ENCODE measurements around the gene GABPB2. TPM values are rescaled to one million over a fixed set of nuclear protein-coding genes. Genes with fewer than 3 reads are reported as not detected.

GABPB2 gene
- total RNA-seq, 1 experiment from 2014 or later, result 6.4 TPM

DNA sequence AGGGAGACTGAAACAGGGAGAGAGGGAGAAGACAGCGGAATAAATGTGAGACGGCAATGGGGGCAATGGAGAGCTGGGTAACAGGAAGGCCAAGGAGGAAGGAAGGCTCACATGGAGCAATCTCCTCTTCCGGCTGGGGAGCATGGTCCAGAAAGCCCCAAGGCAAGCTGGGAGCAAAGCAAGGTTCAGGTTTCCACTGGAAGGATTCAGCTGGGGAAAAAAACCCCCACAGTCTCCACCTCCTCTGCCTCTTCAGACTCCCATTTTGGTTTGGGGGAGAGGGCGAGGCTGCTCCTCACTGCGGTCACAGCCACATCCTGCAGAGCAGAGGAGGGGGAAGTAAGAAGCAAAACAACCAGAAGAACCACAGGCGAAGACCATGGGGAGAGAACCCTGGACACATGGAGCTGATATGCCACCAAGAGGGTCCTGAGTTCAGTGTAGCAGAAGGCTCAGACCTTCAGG is 86.5 kb downstream of the GABPB2 start:
- H3K4me1 ChIP-seq (ENCODE audit: insufficient read depth, low read length), result no peaks in the 10 kb centered on the region
- peaks cover 5% of the 10 kb centered on the region; the same call in 1 of the 2 replicates for H3K36me3 ChIP-seq (ENCODE audit: low read depth, low read length)
- H3K4me3 ChIP-seq (ENCODE audit: low read length), result no peak overlapping the region
- ChIA-PET CTCF (interaction anchor here (0.6 to 2.4 kb wide), 2 partner anchors 31 to 56 kb away, joined by 3 to 28 read pairs; no protein-coding TSS in a partner anchor), POLR2A (ENCODE audit: unreplicated experiment) (interaction anchor here (0.5 to 0.6 kb wide), 2 partner anchors 36 to 249 kb away, joined by 4 read pairs; no protein-coding TSS in a partner anchor)
- H3F3A ChIP-seq (ENCODE audit: low read length, unreplicated experiment), result no peaks in the 10 kb centered on the region
- H3K27ac ChIP-seq (ENCODE audit: low read length), result no peak overlapping the region
- H3K79me2 ChIP-seq (ENCODE audit: low read length), result no peaks in the 10 kb centered on the region
- no peak overlapping the region for H3K9ac ChIP-seq (ENCODE audit: low read length)
- H4K20me1 ChIP-seq (ENCODE audit: low read length), result no peaks in the 10 kb centered on the region
- no peaks in the 10 kb centered on the region for H3K27me3 ChIP-seq (ENCODE audit: low read length)
- H3K4me2 ChIP-seq (ENCODE audit: low read length), result no peak overlapping the region
- TF ChIP-seq, protein P1, sequence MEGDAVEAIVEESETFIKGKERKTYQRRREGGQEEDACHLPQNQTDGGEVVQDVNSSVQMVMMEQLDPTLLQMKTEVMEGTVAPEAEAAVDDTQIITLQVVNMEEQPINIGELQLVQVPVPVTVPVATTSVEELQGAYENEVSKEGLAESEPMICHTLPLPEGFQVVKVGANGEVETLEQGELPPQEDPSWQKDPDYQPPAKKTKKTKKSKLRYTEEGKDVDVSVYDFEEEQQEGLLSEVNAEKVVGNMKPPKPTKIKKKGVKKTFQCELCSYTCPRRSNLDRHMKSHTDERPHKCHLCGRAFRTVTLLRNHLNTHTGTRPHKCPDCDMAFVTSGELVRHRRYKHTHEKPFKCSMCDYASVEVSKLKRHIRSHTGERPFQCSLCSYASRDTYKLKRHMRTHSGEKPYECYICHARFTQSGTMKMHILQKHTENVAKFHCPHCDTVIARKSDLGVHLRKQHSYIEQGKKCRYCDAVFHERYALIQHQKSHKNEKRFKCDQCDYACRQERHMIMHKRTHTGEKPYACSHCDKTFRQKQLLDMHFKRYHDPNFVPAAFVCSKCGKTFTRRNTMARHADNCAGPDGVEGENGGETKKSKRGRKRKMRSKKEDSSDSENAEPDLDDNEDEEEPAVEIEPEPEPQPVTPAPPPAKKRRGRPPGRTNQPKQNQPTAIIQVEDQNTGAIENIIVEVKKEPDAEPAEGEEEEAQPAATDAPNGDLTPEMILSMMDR (conservative IDR thresholded peaks at IDR 0.05; ENCODE audit: low read depth, low read length), result no peak
- TF ChIP-seq EZH2 (IDR thresholded peaks at IDR 0.05; ENCODE audit: low read length, unreplicated experiment) (no peak), EZH2phosphoT487 (IDR thresholded peaks at IDR 0.05; ENCODE audit: borderline replicate concordance, low read length) (no peak)
- ATAC-seq (no peak), DNase-seq (no peak)
- intact Hi-C loops (cut with micrococcal nuclease), result loop anchor here (10.0 kb wide), 1 partner anchor 132 kb away; no protein-coding TSS in a partner anchor
- no peaks in the 10 kb centered on the region for H3K9me2 ChIP-seq (replicated peaks; ENCODE audit: low read length)
- H3K9me3 ChIP-seq (ENCODE audit: low read length), result no peaks in the 10 kb centered on the region
- no peak overlapping the region for H2AFZ ChIP-seq (ENCODE audit: low read length)
- no TSS peak for BruUV-seq (replicated peaks)

DNA sequence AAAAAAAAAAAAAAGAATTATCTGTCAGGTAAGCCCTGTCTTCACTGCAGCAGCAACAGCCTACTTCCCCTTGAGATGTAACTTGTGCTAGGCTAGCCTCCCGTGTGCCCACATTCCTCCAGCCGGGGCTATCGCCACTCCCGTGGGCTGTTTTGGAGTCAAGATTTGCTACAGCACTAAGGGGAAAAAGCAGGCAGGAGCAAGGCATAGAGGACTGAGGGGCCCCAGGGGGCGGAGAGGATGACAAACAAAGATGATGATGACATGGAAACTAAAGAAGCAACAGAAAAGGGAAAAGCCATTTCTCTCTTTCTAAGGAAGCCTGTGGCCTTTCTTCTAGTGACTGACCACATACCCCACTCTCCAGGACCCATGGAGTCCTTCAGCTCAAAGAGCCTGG is 87.8 kb downstream of the GABPB2 start:
- H3K9ac ChIP-seq (ENCODE audit: low read length), result no peak overlapping the region
- H3K4me1 ChIP-seq (ENCODE audit: insufficient read depth, low read length), result no peaks in the 10 kb centered on the region
- no peaks in the 10 kb centered on the region for H3K79me2 ChIP-seq (ENCODE audit: low read length)
- H3K9me2 ChIP-seq (replicated peaks; ENCODE audit: low read length), result no peaks in the 10 kb centered on the region
- H3K4me3 ChIP-seq (ENCODE audit: low read length), result no peak overlapping the region
- TF ChIP-seq, protein P1 (conservative IDR thresholded peaks at IDR 0.05; ENCODE audit: low read depth, low read length), result no peak
- TF ChIP-seq EZH2phosphoT487 (IDR thresholded peaks at IDR 0.05; ENCODE audit: borderline replicate concordance, low read length) (no peak), EZH2 (IDR thresholded peaks at IDR 0.05; ENCODE audit: low read length, unreplicated experiment) (no peak)
- H3F3A ChIP-seq (ENCODE audit: low read length, unreplicated experiment), result no peaks in the 10 kb centered on the region
- CTCF ChIA-PET, result interaction anchor here (1.3 to 2.4 kb wide), 2 partner anchors 58 to 59 kb away, joined by 4 to 28 read pairs; no protein-coding TSS in a partner anchor
- no TSS peak for BruUV-seq (replicated peaks)
- POLR2A ChIA-PET (ENCODE audit: unreplicated experiment), result no interaction called here
- H3K4me2 ChIP-seq (ENCODE audit: low read length), result no peak overlapping the region
- no peak overlapping the region for H3K27ac ChIP-seq (ENCODE audit: low read length)
- H3K9me3 ChIP-seq (ENCODE audit: low read length), result no peaks in the 10 kb centered on the region
- ATAC-seq, result no peak
- DNase-seq, result no peak
- intact Hi-C loops (cut with micrococcal nuclease), result loop anchor here (10.0 kb wide), 1 partner anchor 134 kb away; no protein-coding TSS in a partner anchor
- H2AFZ ChIP-seq (ENCODE audit: low read length), result no peak overlapping the region
- H4K20me1 ChIP-seq (ENCODE audit: low read length), result no peaks in the 10 kb centered on the region
- no peaks in the 10 kb centered on the region for H3K27me3 ChIP-seq (ENCODE audit: low read length)
- H3K36me3 ChIP-seq (ENCODE audit: low read depth, low read length), result peaks cover 5% of the 10 kb centered on the region; the same call in 1 of the 2 replicates

DNA sequence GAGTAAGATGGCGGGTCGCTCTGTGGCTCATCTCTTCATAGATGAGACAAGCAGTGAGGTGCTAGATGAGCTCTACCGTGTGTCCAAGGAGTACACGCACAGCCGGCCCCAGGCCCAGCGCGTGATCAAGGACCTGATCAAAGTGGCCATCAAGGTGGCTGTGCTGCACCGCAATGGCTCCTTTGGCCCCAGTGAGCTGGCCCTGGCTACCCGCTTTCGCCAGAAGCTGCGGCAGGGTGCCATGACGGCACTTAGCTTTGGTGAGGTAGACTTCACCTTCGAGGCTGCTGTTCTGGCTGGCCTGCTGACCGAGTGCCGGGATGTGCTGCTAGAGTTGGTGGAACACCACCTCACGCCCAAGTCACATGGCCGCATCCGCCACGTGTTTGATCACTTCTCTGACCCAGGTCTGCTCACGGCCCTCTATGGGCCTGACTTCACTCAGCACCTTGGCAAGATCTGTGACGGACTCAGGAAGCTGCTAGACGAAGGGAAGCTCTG is 88.2 kb downstream of the GABPB2 start:
- BruUV-seq (replicated peaks), result no TSS peak
- TF ChIP-seq, protein P1 (conservative IDR thresholded peaks at IDR 0.05; ENCODE audit: low read depth, low read length), result no peak
- TF ChIP-seq EZH2phosphoT487 (IDR thresholded peaks at IDR 0.05; ENCODE audit: borderline replicate concordance, low read length), result no peak
- no peak for TF ChIP-seq EZH2 (IDR thresholded peaks at IDR 0.05; ENCODE audit: low read length, unreplicated experiment)
- no peak overlapping the region for H3K27ac ChIP-seq (ENCODE audit: low read length)
- no peaks in the 10 kb centered on the region for H4K20me1 ChIP-seq (ENCODE audit: low read length)
- no peak overlapping the region for H3K4me3 ChIP-seq (ENCODE audit: low read length)
- DNase-seq (no peak), ATAC-seq (no peak)
- ChIA-PET POLR2A (ENCODE audit: unreplicated experiment) (no interaction called here), CTCF (interaction anchor here (1.3 kb wide), 1 partner anchor 59 kb away, joined by 4 read pairs; no protein-coding TSS in a partner anchor)
- peaks cover 5% of the 10 kb centered on the region; the same call in 1 of the 2 replicates for H3K36me3 ChIP-seq (ENCODE audit: low read depth, low read length)
- no peak overlapping the region for H3K4me2 ChIP-seq (ENCODE audit: low read length)
- no peaks in the 10 kb centered on the region for H3K4me1 ChIP-seq (ENCODE audit: insufficient read depth, low read length)
- no peaks in the 10 kb centered on the region for H3K9me3 ChIP-seq (ENCODE audit: low read length)
- no peaks in the 10 kb centered on the region for H3K79me2 ChIP-seq (ENCODE audit: low read length)
- intact Hi-C loops (cut with micrococcal nuclease), result loop anchor here (10.0 kb wide), 1 partner anchor 134 kb away; no protein-coding TSS in a partner anchor
- no peaks in the 10 kb centered on the region for H3K9me2 ChIP-seq (replicated peaks; ENCODE audit: low read length)
- H3F3A ChIP-seq (ENCODE audit: low read length, unreplicated experiment), result no peaks in the 10 kb centered on the region
- H2AFZ ChIP-seq (ENCODE audit: low read length), result no peak overlapping the region
- H3K9ac ChIP-seq (ENCODE audit: low read length), result no peak overlapping the region
- H3K27me3 ChIP-seq (ENCODE audit: low read length), result no peaks in the 10 kb centered on the region

All from PC-3 (cell line).